Breast epithelium (tissue), 3 donors: ENCODE measurements around the gene GCDH.

Experiments used
- POLR2A ChIP-seq: fragments of 450-650 bp; IDR thresholded peaks from one replicate; pipeline ENCODE4 v1.6.1; 2016; ENCODE audit warnings: antibody characterized with exemption, mild to moderate bottlenecking, moderate library complexity
- TF ChIP-seq, protein P1 (sequence below), 3 donors: fragments of 450-650 bp; IDR thresholded peaks; one replicate each; pipeline ENCODE4 v1.5.1; 2016 to 2017; ENCODE audit warnings: antibody characterized with exemption in 3 of 3, mild to moderate bottlenecking in 3 of 3, moderate library complexity in 3 of 3

DNA sequence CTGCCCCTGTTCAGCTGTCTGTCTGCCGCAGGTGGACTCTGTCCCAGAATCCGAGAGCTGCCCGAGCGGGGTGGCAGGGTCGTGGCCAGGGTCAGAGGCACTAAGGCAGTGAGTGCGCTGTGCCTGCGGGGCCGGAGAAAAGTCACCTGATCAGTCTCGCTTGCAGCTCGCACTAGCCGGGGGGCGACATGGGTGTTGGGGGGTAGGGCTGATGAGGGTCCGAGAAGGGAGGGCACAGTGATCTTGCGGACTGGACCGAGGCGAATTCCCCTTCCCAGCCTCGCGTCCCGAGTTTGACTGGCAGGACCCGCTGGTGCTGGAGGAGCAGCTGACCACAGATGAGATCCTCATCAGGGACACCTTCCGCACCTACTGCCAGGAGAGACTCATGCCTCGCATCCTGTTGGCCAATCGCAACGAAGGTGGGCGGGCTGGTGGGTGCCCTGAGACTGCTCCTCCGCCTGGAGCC is 627 bp downstream of the GCDH start:
- TF ChIP-seq, protein P1, sequence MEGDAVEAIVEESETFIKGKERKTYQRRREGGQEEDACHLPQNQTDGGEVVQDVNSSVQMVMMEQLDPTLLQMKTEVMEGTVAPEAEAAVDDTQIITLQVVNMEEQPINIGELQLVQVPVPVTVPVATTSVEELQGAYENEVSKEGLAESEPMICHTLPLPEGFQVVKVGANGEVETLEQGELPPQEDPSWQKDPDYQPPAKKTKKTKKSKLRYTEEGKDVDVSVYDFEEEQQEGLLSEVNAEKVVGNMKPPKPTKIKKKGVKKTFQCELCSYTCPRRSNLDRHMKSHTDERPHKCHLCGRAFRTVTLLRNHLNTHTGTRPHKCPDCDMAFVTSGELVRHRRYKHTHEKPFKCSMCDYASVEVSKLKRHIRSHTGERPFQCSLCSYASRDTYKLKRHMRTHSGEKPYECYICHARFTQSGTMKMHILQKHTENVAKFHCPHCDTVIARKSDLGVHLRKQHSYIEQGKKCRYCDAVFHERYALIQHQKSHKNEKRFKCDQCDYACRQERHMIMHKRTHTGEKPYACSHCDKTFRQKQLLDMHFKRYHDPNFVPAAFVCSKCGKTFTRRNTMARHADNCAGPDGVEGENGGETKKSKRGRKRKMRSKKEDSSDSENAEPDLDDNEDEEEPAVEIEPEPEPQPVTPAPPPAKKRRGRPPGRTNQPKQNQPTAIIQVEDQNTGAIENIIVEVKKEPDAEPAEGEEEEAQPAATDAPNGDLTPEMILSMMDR (IDR thresholded peaks at IDR 0.05) = no peak
- TF ChIP-seq POLR2A = no peak
